IMR-90 (cell line): Measurements from ENCODE around the gene RPS6KA4.

ENCODE experiments used
- MAZ ChIP-seq: IDR thresholded peaks from 2 replicates; pipeline ENCODE4 v1.6.1; 2012; ENCODE audit warnings: low read depth, mild to moderate bottlenecking, low read length, improper control_type of control experiment, moderate library complexity, borderline replicate concordance
- POLR2A ChIP-seq: IDR thresholded peaks from 2 replicates; pipeline ENCODE4 v1.6.1; 2012; ENCODE audit warnings: mild to moderate bottlenecking, low read depth, low read length

- TF ChIP-seq MAZ (no peak), POLR2A (no peak)
These were observed 25.2 kb downstream of the RPS6KA4 start for GRCh38 chr11:64384028-64384737.
